Stomach (tissue), 4 donors: ENCODE data around the gene KLHL18.

Source experiments
- CTCF ChIP-seq, 7 experiments: fragments of 450-650 bp in 4 of 7; fragments of 200-600 bp in 3 of 7; sonication (generic) in 3 of 7; IDR thresholded peaks; one replicate each; pipeline ENCODE4 v1.5.1; 2016 to 2019; ENCODE audit warnings: antibody characterized with exemption in 7 of 7, control low read depth in 2 of 7, mild to moderate bottlenecking in 1 of 7
- EP300 ChIP-seq: sonication (generic); formaldehyde crosslinking; IDR thresholded peaks from one replicate; pipeline ENCODE4 v1.6.1; 2017; ENCODE audit warnings: antibody characterized with exemption
- POLR2A ChIP-seq, 4 donors: fragments of 450-650 bp; IDR thresholded peaks; one replicate each; pipeline ENCODE4 v1.6.1; 2016; ENCODE audit warnings: antibody characterized with exemption in 4 of 4, control low read depth in 2 of 4, mild to moderate bottlenecking in 1 of 4, moderate library complexity in 1 of 4
- POLR2AphosphoS5 ChIP-seq, 3 donors: sonication (generic); formaldehyde crosslinking; IDR thresholded peaks; one replicate each; pipeline ENCODE4 v1.6.1; 2016; ENCODE audit warnings: antibody characterized with exemption in 3 of 3

GRCh38 chr3:47362701-47363100 lies 80.0 kb downstream of the KLHL18 start:
- TF ChIP-seq CTCF (IDR thresholded peaks at IDR 0.05) (no peak), POLR2A (IDR thresholded peaks at IDR 0.05) (no peak), POLR2AphosphoS5 (IDR thresholded peaks at IDR 0.05) (no peak), EP300 (no peak)
